Measurements from ENCODE around the gene MRPL10.
A peak's percentile ranks its signal among the peaks of the same experiment; 100 is the strongest.

MRPL10 gene

GRCh38 chr17:47864791-47865216 is 33.5 kb upstream of the MRPL10 start:
- 92% methylated on average over 2 of the region's 7 CpGs for WGBS
- Histone ChIP-seq H2BK15ac (ENCODE audit: low read depth, poor library complexity, severe bottlenecking) (no peak overlapping the region), H3K9me3 (ENCODE audit: control insufficient read depth, low read length) (no peaks in the 10 kb centered on the region), H3K4me2 (ENCODE audit: low read length, poor library complexity, severe bottlenecking) (no peak overlapping the region), H3K27me3 (ENCODE audit: control insufficient read depth in 1 of 2, insufficient read depth in 1 of 2, low read length in 2 of 2) (peaks cover 19 to 20% of the 10 kb centered on the region in 2 experiments), H3K18ac (ENCODE audit: low read depth in 1 of 2, low read length in 2 of 2) (no peak overlapping the region), H3K36me3 (ENCODE audit: control insufficient read depth in 1 of 2, insufficient read depth in 2 of 2, low read depth in 1 of 2, low read length in 2 of 2) (no peaks in the 10 kb centered on the region), H4K91ac (ENCODE audit: low read length) (no peak overlapping the region), H3K14ac (ENCODE audit: low read length in 2 of 2) (no peak overlapping the region), H3K27ac (ENCODE audit: low read length, poor library complexity, severe bottlenecking) (no peak overlapping the region), H3K79me1 (replicated peaks; ENCODE audit: low read length, poor library complexity, severe bottlenecking) (no peaks in the 10 kb centered on the region), H3K4me3 (ENCODE audit: insufficient read depth in 1 of 2, low read depth in 1 of 2, low read length in 2 of 2) (peak overlapping the region in 1 of 2 experiments; percentile 57), H2BK5ac (ENCODE audit: low read depth, low read length, poor library complexity, severe bottlenecking) (no peak overlapping the region), H3K9ac (ENCODE audit: low read length) (peak overlapping the region; percentile 53), H3K23ac (ENCODE audit: low read length in 2 of 2) (no peak overlapping the region), H2BK12ac (ENCODE audit: low read length in 2 of 2) (no peak overlapping the region), H2BK120ac (ENCODE audit: low read depth, low read length) (no peak overlapping the region), H3K4ac (ENCODE audit: low read depth in 1 of 2, low read length in 2 of 2) (no peak overlapping the region), H2AFZ (ENCODE audit: low read depth, low read length) (no peak overlapping the region), H3K4me1 (ENCODE audit: control insufficient read depth, insufficient read depth, low read depth, low read length) (peaks cover 6% of the 10 kb centered on the region), H4K8ac (ENCODE audit: low read length) (no peak overlapping the region), H2AK5ac (ENCODE audit: low read length, severe bottlenecking) (no peak overlapping the region)
- DNase-seq: no peak

DNA sequence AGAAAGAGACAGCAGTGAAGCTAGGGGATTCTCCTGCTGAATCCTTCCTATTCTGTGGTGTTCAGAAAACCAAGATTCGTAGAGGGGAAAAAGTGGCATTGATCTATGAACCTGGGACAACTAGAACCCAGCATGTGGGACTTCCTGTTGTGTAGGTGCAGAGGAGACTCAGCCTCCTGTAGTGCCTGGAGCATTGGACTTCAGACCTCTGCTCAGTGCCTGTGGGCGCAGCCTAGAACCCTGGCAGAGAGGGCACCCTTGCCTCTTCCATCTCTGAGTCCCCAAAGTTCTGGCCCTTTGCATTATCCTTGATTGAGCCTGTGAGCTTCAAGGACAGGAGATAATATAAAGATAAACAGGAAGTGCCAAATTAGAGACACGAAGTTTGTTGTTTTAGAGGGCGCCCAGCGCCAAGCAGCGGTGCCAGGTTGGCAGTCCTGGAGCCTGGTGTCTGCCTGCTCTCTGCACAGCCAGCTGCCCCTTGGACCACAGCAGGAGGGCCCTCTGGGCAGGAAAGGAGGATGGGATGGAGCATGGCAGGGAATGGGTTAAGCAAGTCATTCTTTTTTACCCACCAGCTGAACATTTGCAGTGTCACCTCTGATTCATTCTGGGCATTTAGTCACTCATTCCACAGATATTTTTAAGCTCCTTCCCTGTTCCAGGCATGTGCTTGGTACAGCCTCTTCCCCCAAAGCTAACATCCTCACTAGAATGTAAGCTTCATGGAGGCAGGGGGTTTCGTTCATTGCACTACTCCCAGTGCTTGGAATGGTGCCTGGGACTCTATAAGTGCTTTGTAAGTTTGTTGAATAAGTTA is 31.5 kb upstream of the MRPL10 start:
- 71% methylated on average over 7 of the region's 7 CpGs for WGBS
- H3K23ac ChIP-seq (ENCODE audit: low read length in 2 of 2): no peak overlapping the region
- H3K18ac ChIP-seq (ENCODE audit: low read depth in 1 of 2, low read length in 2 of 2): peak overlapping the region in 1 of 2 experiments; percentile 82

GRCh38 chr17:47860386-47860785 is 29.0 kb upstream of the MRPL10 start:
- no peak overlapping the region for H4K91ac ChIP-seq (ENCODE audit: low read length)
- H3K4me1 ChIP-seq (ENCODE audit: control insufficient read depth, insufficient read depth, low read depth, low read length): peaks cover 6% of the 10 kb centered on the region
- no peak overlapping the region for H3K4ac ChIP-seq (ENCODE audit: low read depth in 1 of 2, low read length in 2 of 2)
- H3K23ac ChIP-seq (ENCODE audit: low read length in 2 of 2): no peak overlapping the region
- H3K4me3 ChIP-seq (ENCODE audit: insufficient read depth in 1 of 2, low read depth in 1 of 2, low read length in 2 of 2): no peak overlapping the region
- H2BK120ac ChIP-seq (ENCODE audit: low read depth, low read length): no peak overlapping the region
- no peak for DNase-seq
- no peak overlapping the region for H3K27ac ChIP-seq (ENCODE audit: low read length, poor library complexity, severe bottlenecking)
- H3K4me2 ChIP-seq (ENCODE audit: low read length, poor library complexity, severe bottlenecking): no peak overlapping the region
- H3K9ac ChIP-seq (ENCODE audit: low read length): no peak overlapping the region
- no peaks in the 10 kb centered on the region for H3K79me1 ChIP-seq (replicated peaks; ENCODE audit: low read length, poor library complexity, severe bottlenecking)
- no peak overlapping the region for H4K8ac ChIP-seq (ENCODE audit: low read length)
- no peaks in the 10 kb centered on the region for H3K9me3 ChIP-seq (ENCODE audit: control insufficient read depth, low read length)
- H3K18ac ChIP-seq (ENCODE audit: low read depth in 1 of 2, low read length in 2 of 2): no peak overlapping the region
- H2BK12ac ChIP-seq (ENCODE audit: low read length in 2 of 2): no peak overlapping the region
- H3K36me3 ChIP-seq (ENCODE audit: control insufficient read depth in 1 of 2, insufficient read depth in 2 of 2, low read depth in 1 of 2, low read length in 2 of 2): no peaks in the 10 kb centered on the region
- WGBS: 80% methylated on average over 2 of the region's 5 CpGs
- no peak overlapping the region for H3K14ac ChIP-seq (ENCODE audit: low read length in 2 of 2)
- no peak overlapping the region for H2AK5ac ChIP-seq (ENCODE audit: low read length, severe bottlenecking)
- H2AFZ ChIP-seq (ENCODE audit: low read depth, low read length): no peak overlapping the region
- H2BK15ac ChIP-seq (ENCODE audit: low read depth, poor library complexity, severe bottlenecking): no peak overlapping the region
- H3K27me3 ChIP-seq (ENCODE audit: control insufficient read depth in 1 of 2, insufficient read depth in 1 of 2, low read length in 2 of 2): peaks cover 29 to 40% of the 10 kb centered on the region in 2 experiments
- H2BK5ac ChIP-seq (ENCODE audit: low read depth, low read length, poor library complexity, severe bottlenecking): no peak overlapping the region

More for the DNA sequence above, 31.5 kb upstream of the MRPL10 start:
- H3K14ac ChIP-seq (ENCODE audit: low read length in 2 of 2): peak overlapping the region in 1 of 2 experiments; percentile 72
- H3K9me3 ChIP-seq (ENCODE audit: control insufficient read depth, low read length): no peaks in the 10 kb centered on the region
- H2AFZ ChIP-seq (ENCODE audit: low read depth, low read length): no peak overlapping the region
- H4K8ac ChIP-seq (ENCODE audit: low read length): peak overlapping the region; percentile 74
- H4K91ac ChIP-seq (ENCODE audit: low read length): no peak overlapping the region
- H2AK5ac ChIP-seq (ENCODE audit: low read length, severe bottlenecking): peak overlapping the region; percentile 63
- peak overlapping the region; percentile 57 for H3K9ac ChIP-seq (ENCODE audit: low read length)
- DNase-seq: peak; percentile 68
- no peak overlapping the region for H2BK15ac ChIP-seq (ENCODE audit: low read depth, poor library complexity, severe bottlenecking)
- no peak overlapping the region for H2BK120ac ChIP-seq (ENCODE audit: low read depth, low read length)
- H3K4ac ChIP-seq (ENCODE audit: low read depth in 1 of 2, low read length in 2 of 2): peak overlapping the region in 1 of 2 experiments; percentile 86
- H3K36me3 ChIP-seq (ENCODE audit: control insufficient read depth in 1 of 2, insufficient read depth in 2 of 2, low read depth in 1 of 2, low read length in 2 of 2): no peaks in the 10 kb centered on the region
- H2BK5ac ChIP-seq (ENCODE audit: low read depth, low read length, poor library complexity, severe bottlenecking): no peak overlapping the region
- peak overlapping the region; percentile 33 for H3K27ac ChIP-seq (ENCODE audit: low read length, poor library complexity, severe bottlenecking)
- H3K4me1 ChIP-seq (ENCODE audit: control insufficient read depth, insufficient read depth, low read depth, low read length): peaks cover 6% of the 10 kb centered on the region
- H3K79me1 ChIP-seq (replicated peaks; ENCODE audit: low read length, poor library complexity, severe bottlenecking): no peaks in the 10 kb centered on the region
- peak overlapping the region in 1 of 2 experiments; percentile 26 for H3K4me3 ChIP-seq (ENCODE audit: insufficient read depth in 1 of 2, low read depth in 1 of 2, low read length in 2 of 2)
- H2BK12ac ChIP-seq (ENCODE audit: low read length in 2 of 2): peak overlapping the region in 1 of 2 experiments; percentile 83
- peaks cover 8 to 17% of the 10 kb centered on the region in 2 experiments for H3K27me3 ChIP-seq (ENCODE audit: control insufficient read depth in 1 of 2, insufficient read depth in 1 of 2, low read length in 2 of 2)
- H3K4me2 ChIP-seq (ENCODE audit: low read length, poor library complexity, severe bottlenecking): no peak overlapping the region

GRCh38 chr17:47857551-47858455 is 26.5 kb upstream of the MRPL10 start:
- Histone ChIP-seq H2AK5ac (ENCODE audit: low read length, severe bottlenecking) (no peak overlapping the region), H2AFZ (ENCODE audit: low read depth, low read length) (peak overlapping the region; percentile 51), H2BK120ac (ENCODE audit: low read depth, low read length) (no peak overlapping the region), H3K4ac (ENCODE audit: low read depth in 1 of 2, low read length in 2 of 2) (no peak overlapping the region), H3K9ac (ENCODE audit: low read length) (no peak overlapping the region), H2BK12ac (ENCODE audit: low read length in 2 of 2) (no peak overlapping the region), H3K36me3 (ENCODE audit: control insufficient read depth in 1 of 2, insufficient read depth in 2 of 2, low read depth in 1 of 2, low read length in 2 of 2) (no peaks in the 10 kb centered on the region), H3K9me3 (ENCODE audit: control insufficient read depth, low read length) (no peaks in the 10 kb centered on the region), H3K4me2 (ENCODE audit: low read length, poor library complexity, severe bottlenecking) (no peak overlapping the region), H4K91ac (ENCODE audit: low read length) (no peak overlapping the region), H3K27me3 (ENCODE audit: control insufficient read depth in 1 of 2, insufficient read depth in 1 of 2, low read length in 2 of 2) (peaks cover 55 to 66% of the 10 kb centered on the region in 2 experiments), H2BK15ac (ENCODE audit: low read depth, poor library complexity, severe bottlenecking) (no peak overlapping the region), H3K23ac (ENCODE audit: low read length in 2 of 2) (no peak overlapping the region), H3K18ac (ENCODE audit: low read depth in 1 of 2, low read length in 2 of 2) (peak overlapping the region in 1 of 2 experiments; percentile 8), H4K8ac (ENCODE audit: low read length) (no peak overlapping the region), H3K4me1 (ENCODE audit: control insufficient read depth, insufficient read depth, low read depth, low read length) (peaks cover 3% of the 10 kb centered on the region), H3K27ac (ENCODE audit: low read length, poor library complexity, severe bottlenecking) (no peak overlapping the region), H3K4me3 (ENCODE audit: insufficient read depth in 1 of 2, low read depth in 1 of 2, low read length in 2 of 2) (no peak overlapping the region), H2BK5ac (ENCODE audit: low read depth, low read length, poor library complexity, severe bottlenecking) (no peak overlapping the region), H3K14ac (ENCODE audit: low read length in 2 of 2) (peak overlapping the region in 1 of 2 experiments; percentile 31), H3K79me1 (replicated peaks; ENCODE audit: low read length, poor library complexity, severe bottlenecking) (no peaks in the 10 kb centered on the region)
- 47% methylated on average over 12 of the region's 16 CpGs for WGBS
- DNase-seq: no peak

All from mesenchymal stem cell (in vitro differentiated cells and primary cell).